WTC11 (cell line): Measurements from ENCODE around the gene KCNH6. TPM values are rescaled to one million over a fixed set of nuclear protein-coding genes. Genes with fewer than 3 reads are reported as not detected.

Experiments used
- ATAC-seq: fragments of 200-7000 bp; cut with Tn5 transposase; 2 replicates; pipeline ENCODE4 v1.10.0; 2021; ENCODE audit warnings: mild to moderate bottlenecking, moderate library complexity
- CTCF ChIA-PET: fragments of 300-600 bp; sonication (Branson Sonifier 250); formaldehyde crosslinking; loops from one replicate; lab custom pipeline; 2021; ENCODE audit warnings: antibody characterized with exemption; lab: Charles Lee
- POLR2A ChIA-PET: fragments of 350-600 bp; sonication (Branson Sonifier 250); formaldehyde crosslinking; loops from one replicate; lab custom pipeline; 2021; ENCODE audit warnings: antibody characterized with exemption; lab: Charles Lee
- DNase-seq: peaks from one replicate; pipeline ENCODE4 v3.0.0; 2021; ENCODE audit warnings: low spot score
- H3K27ac Mint-ChIP-seq: 2 replicates; pipeline ENCODE4 v1.8.0; 2021; ENCODE audit warnings: mixed read lengths
- H3K27me3 Mint-ChIP-seq: 2 replicates; pipeline ENCODE4 v1.8.0; 2021; ENCODE audit warnings: low read depth, mild to moderate bottlenecking, moderate library complexity, mixed read lengths
- H3K36me3 Mint-ChIP-seq: 2 replicates; pipeline ENCODE4 v1.8.0; 2021; ENCODE audit warnings: mixed read lengths
- H3K4me1 Mint-ChIP-seq: 2 replicates; pipeline ENCODE4 v1.8.0; 2022; ENCODE audit warnings: mixed read lengths
- H3K4me3 Mint-ChIP-seq: 2 replicates; pipeline ENCODE4 v1.8.0; 2021; ENCODE audit warnings: mild to moderate bottlenecking, moderate library complexity, mixed read lengths
- H3K9me3 Mint-ChIP-seq: 2 replicates; pipeline ENCODE4 v1.8.0; 2021; ENCODE audit warnings: mixed read lengths
- ATF2 ChIP-seq: sonication (generic); formaldehyde crosslinking; IDR thresholded peaks from 2 replicates; pipeline ENCODE4 v1.8.1; 2022; ENCODE audit warnings: low read depth, missing genetic modification reagents, borderline replicate concordance
- CREB1 ChIP-seq: sonication (generic); formaldehyde crosslinking; IDR thresholded peaks from 2 replicates; pipeline ENCODE4 v1.8.0; 2023; ENCODE audit warnings: mild to moderate bottlenecking, missing genetic modification reagents
- E2F1 ChIP-seq: sonication (generic); formaldehyde crosslinking; IDR thresholded peaks from 2 replicates; pipeline ENCODE4 v1.8.0; 2022; ENCODE audit warnings: mild to moderate bottlenecking, missing genetic modification reagents
- E2F5 ChIP-seq: sonication (generic); formaldehyde crosslinking; IDR thresholded peaks from 2 replicates; pipeline ENCODE4 v1.8.1; 2022; ENCODE audit warnings: mild to moderate bottlenecking, moderate library complexity, missing genetic modification reagents
- IRF1 ChIP-seq: sonication (generic); formaldehyde crosslinking; IDR thresholded peaks from 2 replicates; pipeline ENCODE4 v1.8.0; 2023; ENCODE audit warnings: missing genetic modification reagents
- IRF2 ChIP-seq: sonication (generic); formaldehyde crosslinking; IDR thresholded peaks from 2 replicates; pipeline ENCODE4 v1.8.0; 2022; ENCODE audit warnings: low read depth, missing genetic modification reagents, borderline replicate concordance
- JUN ChIP-seq: sonication (generic); formaldehyde crosslinking; IDR thresholded peaks from 2 replicates; pipeline ENCODE4 v1.8.0; 2023; ENCODE audit warnings: mild to moderate bottlenecking, missing genetic modification reagents
- MAX ChIP-seq: sonication (generic); formaldehyde crosslinking; IDR thresholded peaks from 2 replicates; pipeline ENCODE4 v1.8.0; 2022; ENCODE audit warnings: mild to moderate bottlenecking, missing genetic modification reagents
- NFE2L1 ChIP-seq: sonication (generic); formaldehyde crosslinking; IDR thresholded peaks from 2 replicates; pipeline ENCODE4 v1.8.1; 2023; ENCODE audit warnings: missing genetic modification reagents
- SOX15 ChIP-seq: fragments of 250-450 bp; sonication (Bioruptor Pico); IDR thresholded peaks from 2 replicates; pipeline ENCODE4 v1.9.0; 2021; ENCODE audit warnings: mild to moderate bottlenecking
- USF1 ChIP-seq: sonication (generic); formaldehyde crosslinking; IDR thresholded peaks from 2 replicates; pipeline ENCODE4 v1.8.0; 2022; ENCODE audit warnings: mild to moderate bottlenecking, missing genetic modification reagents
- USF2 ChIP-seq: sonication (generic); formaldehyde crosslinking; IDR thresholded peaks from 2 replicates; pipeline ENCODE4 v1.8.1; 2023; ENCODE audit warnings: mild to moderate bottlenecking, missing genetic modification reagents, moderate library complexity
- ZNF121 ChIP-seq: sonication (generic); formaldehyde crosslinking; IDR thresholded peaks from 2 replicates; pipeline ENCODE4 v1.8.0; 2023; ENCODE audit warnings: missing genetic modification reagents
- ZNF396 ChIP-seq: fragments of 250-450 bp; sonication (Bioruptor Pico); IDR thresholded peaks from 2 replicates; pipeline ENCODE4 v1.8.0; 2021; ENCODE audit warnings: mild to moderate bottlenecking, moderate library complexity, borderline replicate concordance
- ZNF532 ChIP-seq: fragments of 250-450 bp; sonication (Bioruptor Pico); IDR thresholded peaks from 2 replicates; pipeline ENCODE4 v1.9.0; 2021; ENCODE audit warnings: mild to moderate bottlenecking, borderline replicate concordance
- total RNA-seq: library from RNA; stranded (reverse); gene quantifications from 3 replicates; pipeline ENCODE4 v1.2.3, GENCODE V29; 2021

Gene KCNH6
- total RNA-seq, 1 experiment from 2014 or later, result 2.1 TPM

GRCh38 chr17:63483038-63483437, 40.1 kb upstream of the KCNH6 start:
- H3K27me3 Mint-ChIP-seq, result peaks cover 10% of the 10 kb centered on the region
- H3K4me3 Mint-ChIP-seq, result no peak overlapping the region
- ChIA-PET CTCF (interaction anchor here (1.4 to 11.3 kb wide), 2 partner anchors 42 to 57 kb away, joined by 4 to 298 read pairs; partner anchors contain the start of gene CYB561), POLR2A (no interaction called here)
- no peak for DNase-seq
- peak overlapping the region; percentile 77; the same call in 1 of the 2 replicates for H3K27ac Mint-ChIP-seq
- H3K4me1 Mint-ChIP-seq, result peaks cover 10% of the 10 kb centered on the region
- H3K36me3 Mint-ChIP-seq, result no peaks in the 10 kb centered on the region
- no peaks in the 10 kb centered on the region for H3K9me3 Mint-ChIP-seq
- no peak for ATAC-seq
- TF ChIP-seq ZNF532 (no peak), SOX15 (CRISPR knock-in tag) (no peak), IRF1 (CRISPR knock-in tag) (no peak), USF1 (CRISPR knock-in tag) (no peak), E2F5 (no peak), IRF2 (CRISPR knock-in tag) (no peak), ZNF121 (no peak), NFE2L1 (CRISPR knock-in tag) (no peak), USF2 (no peak), MAX (CRISPR knock-in tag) (no peak), ATF2 (CRISPR knock-in tag) (no peak), ZNF396 (CRISPR knock-in tag) (no peak), CREB1 (CRISPR knock-in tag) (no peak), JUN (CRISPR knock-in tag) (no peak), E2F1 (CRISPR knock-in tag) (no peak)
